VCaP (cell line): ENCODE measurements around the gene ADAMTS19.
A peak's percentile ranks its signal among the peaks of the same experiment; 100 is the strongest.

Source experiments
- H3K27ac ChIP-seq: fragments of 450-650 bp; 2 replicates; pipeline ENCODE4 v1.5.1; 2017
- CTCF ChIP-seq: fragments of 450-650 bp; conservative IDR thresholded peaks from 2 replicates; pipeline ENCODE4 v1.5.1; 2017; ENCODE audit warnings: mild to moderate bottlenecking, moderate library complexity

The ADAMTS19 gene

GRCh38 chr5:129459450-129459776 is 685 bp upstream of the ADAMTS19 start:
- no peak overlapping the region for H3K27ac ChIP-seq
- no peak for TF ChIP-seq CTCF

- no peak for TF ChIP-seq CTCF
Measured at GRCh38 chr5:129460672-129460935, 506 bp downstream of the ADAMTS19 start.

GRCh38 chr5:129460936-129461710 is 1.0 kb downstream of the ADAMTS19 start:
- H3K27ac ChIP-seq: no peak overlapping the region
- peak; percentile 47 for TF ChIP-seq CTCF

More at GRCh38 chr5:129460672-129460935, 506 bp downstream of the ADAMTS19 start:
- no peak overlapping the region for H3K27ac ChIP-seq

- TF ChIP-seq CTCF: no peak; the same call in 1 of the 2 replicates
- H3K27ac ChIP-seq: no peak overlapping the region
Measured at GRCh38 chr5:129461711-129462332, 1.7 kb downstream of the ADAMTS19 start.

GRCh38 chr5:129465776-129466344 is 5.8 kb downstream of the ADAMTS19 start:
- TF ChIP-seq CTCF: no peak
- H3K27ac ChIP-seq: no peak overlapping the region

- TF ChIP-seq CTCF: no peak
- no peak overlapping the region for H3K27ac ChIP-seq
Measured at GRCh38 chr5:129474544-129474943, 14.4 kb downstream of the ADAMTS19 start.

GRCh38 chr5:129476751-129477150 is 16.7 kb downstream of the ADAMTS19 start:
- TF ChIP-seq CTCF: no peak

More at GRCh38 chr5:129476751-129477150, 16.7 kb downstream of the ADAMTS19 start:
- H3K27ac ChIP-seq: no peak overlapping the region
